Activated T-cell treated with anti-CD3 and anti-CD28 coated beads, Interleukin-2, amount 50 U/mL, for 1 hour (primary cell): Measurements from ENCODE around the gene FBXW12.
A peak's percentile ranks its signal among the peaks of the same experiment; 100 is the strongest.

Experiments used
- DNase-seq: peaks from one replicate; pipeline ENCODE4 v3.0.0-alpha.2; 2020

FBXW12 gene

GRCh38 chr3:48423883-48424695 lies 52.1 kb downstream of the FBXW12 start:
- no peak for DNase-seq

DNA sequence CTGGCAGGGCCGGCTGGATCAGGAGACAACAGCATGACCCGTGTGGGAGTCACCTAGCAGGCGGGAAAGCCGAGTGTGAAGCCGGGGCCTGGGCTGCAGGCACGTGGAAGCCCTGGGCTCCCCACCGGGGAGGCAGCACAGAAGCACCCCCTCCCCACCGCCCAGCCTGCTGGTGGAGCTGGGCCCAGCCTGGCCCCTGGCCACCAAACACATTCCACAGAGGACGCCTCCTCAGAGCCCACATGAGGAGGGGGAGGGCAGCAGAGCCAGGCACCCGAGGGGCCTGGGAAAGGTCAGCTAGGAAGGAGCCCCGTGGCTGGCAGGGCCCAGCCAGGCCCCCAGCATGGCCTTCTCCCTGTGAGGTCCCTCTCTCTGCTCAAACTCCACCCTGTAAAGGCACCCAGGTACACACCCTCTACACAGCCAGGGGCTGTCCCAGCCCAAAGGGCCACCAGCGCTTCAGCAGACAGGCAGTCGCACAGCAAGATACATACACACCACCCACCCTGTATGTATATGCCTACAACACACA lies 53.3 kb downstream of the FBXW12 start:
- no peak for DNase-seq

DNA sequence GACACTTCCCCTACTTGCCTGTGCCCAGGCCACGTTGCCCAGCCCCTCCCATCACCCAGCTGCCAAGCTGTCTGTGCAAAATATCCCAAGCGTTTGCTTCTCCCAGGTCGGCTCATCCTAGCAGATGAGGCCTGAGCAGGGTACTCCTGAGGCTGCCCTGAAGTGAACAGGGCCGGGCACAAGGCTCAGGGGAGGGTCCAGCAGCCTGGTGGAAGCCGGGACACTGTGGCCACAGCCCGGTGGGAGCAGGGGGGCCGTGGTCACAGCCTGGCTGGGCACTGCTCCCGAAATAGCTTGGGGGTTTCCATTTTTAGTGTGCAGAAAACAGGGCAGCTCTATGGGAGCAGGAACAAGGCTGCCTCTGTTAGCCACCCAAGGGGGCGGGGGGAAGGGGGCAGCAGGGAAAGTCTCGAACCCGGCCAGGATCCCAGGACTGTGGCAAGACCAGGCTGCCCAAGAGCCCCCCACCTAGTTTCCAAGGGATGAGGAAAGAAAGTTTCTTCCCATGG lies 54.4 kb downstream of the FBXW12 start:
- DNase-seq = no peak

- DNase-seq = no peak
Measured at GRCh38 chr3:48426944-48427629, 55.1 kb downstream of the FBXW12 start.

- no peak for DNase-seq
Measured at GRCh38 chr3:48427630-48427962, 55.6 kb downstream of the FBXW12 start.

DNA sequence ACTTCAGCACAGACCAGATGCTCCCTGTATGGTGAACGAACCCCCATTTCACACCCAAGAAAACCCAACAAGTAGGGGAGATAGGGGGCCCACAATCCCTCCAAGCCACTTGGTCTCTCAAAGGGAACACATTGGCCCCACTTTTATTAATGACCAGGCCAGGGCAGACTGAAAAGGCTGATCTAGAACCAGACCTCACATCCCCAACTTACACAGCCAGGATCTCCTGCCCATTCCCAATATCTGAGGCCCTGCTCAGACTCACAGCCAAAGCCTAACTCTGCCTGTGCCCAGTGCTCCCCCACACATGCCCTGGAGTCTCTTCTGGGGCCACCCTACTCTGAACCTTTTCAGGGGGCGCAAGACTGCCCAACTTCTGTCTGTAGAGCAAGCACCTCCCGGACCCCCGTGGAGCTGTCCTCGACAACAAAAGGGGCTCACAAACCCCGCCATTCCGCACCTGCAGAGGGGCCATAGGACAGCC lies 56.1 kb downstream of the FBXW12 start:
- no peak for DNase-seq

DNA sequence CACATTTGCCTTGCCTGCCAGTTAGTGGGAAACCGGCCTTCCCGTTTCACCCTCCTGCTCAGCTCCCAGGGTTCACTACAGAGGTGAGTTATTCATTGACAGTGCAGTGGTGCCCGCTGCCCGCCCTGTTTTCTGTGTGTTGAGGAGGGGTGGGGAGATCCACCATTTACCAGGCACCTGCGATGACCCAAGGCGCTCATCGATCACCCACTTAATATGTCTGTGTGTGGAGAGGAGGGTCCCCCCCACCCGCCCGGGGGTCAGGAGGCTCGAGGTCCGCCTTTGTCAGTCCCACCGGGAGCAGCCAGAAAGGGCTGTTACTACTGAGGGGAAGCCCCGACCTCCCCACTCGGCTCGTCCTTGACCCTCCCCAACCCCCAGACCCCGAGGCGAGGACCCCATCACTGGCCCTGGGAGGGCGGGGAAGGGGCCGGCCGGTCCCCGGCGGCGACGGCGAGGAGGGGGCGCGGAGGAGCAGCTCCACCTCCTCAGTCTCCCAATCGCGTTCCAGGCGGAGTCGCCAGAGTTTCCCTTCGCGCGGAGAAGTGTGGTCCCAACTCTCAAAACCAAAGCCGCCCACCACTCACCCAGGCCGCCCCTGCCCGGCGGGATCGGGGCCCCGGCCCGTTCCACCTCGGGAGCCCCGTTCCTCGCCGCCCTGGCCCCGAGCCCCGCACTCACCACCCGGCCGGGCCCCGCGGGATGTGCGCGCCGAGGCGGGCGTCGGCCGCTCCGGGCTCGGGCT lies 56.7 kb downstream of the FBXW12 start:
- no peak for DNase-seq

- DNase-seq = peak; percentile 78
Measured at GRCh38 chr3:48429317-48429959, 57.4 kb downstream of the FBXW12 start.

- no peak for DNase-seq
Measured at GRCh38 chr3:48429960-48430707, 58.1 kb downstream of the FBXW12 start, which contains the start of gene PLXNB1. TSS of gene PLXNB1 (minus strand) at chr3:48430086. CDS start at chr3:48424611, 5,475 bp downstream.

DNA sequence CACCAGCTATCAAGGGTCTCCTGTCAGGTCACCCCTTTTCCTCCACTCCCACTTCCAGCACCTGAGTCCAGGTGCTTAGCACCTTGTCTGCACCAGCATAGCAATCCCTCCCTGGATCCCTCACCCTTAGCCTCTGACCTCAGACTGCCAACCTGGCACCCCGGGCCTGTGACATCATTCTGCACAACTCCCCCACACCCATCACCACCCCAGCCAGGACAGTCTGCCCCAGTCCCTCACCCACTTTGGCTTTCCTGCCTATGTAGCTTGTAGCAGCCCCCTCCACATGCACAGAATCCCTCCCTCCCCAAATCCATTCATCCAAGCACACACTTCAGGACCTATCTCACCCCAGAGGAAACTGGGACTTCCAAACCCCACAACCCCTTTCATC lies 58.7 kb downstream of the FBXW12 start:
- DNase-seq = no peak

DNA sequence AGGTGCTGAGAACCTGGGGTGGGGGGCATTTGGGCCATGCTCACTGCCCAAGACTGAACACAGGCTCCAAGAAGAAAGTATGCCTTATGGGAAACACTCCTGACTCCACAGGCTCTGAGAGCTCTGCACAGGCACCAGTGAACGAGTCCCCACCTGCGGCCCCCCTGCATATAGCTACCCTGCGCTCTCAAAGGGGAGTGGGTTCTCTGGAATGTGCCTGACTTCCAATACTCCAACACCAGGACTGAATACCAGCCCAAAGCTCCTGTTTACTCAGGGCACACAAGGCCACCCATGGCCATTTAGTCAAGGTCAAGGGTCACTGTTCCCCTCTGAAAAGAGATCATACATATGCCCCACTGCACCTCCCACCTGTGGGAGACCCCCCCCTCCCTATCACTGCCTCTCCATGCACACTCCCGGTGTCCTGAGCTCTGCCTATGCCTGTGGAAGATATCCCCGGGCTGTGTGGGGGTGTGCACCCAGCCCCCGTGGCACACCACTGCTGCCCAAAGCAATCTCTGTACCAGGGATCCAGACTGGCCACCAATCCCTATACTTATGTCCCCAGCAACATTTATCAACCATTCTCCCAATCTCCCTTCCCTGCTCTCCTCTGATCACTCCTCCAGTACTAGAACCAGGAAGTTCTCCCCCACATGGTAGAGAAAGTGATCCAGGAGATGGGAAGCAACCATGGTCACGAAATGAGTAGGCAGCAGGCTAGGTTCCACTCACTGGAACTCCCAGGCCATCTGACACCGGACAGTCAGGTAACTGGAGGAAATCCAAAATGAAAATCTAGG lies 59.4 kb downstream of the FBXW12 start:
- DNase-seq = no peak

DNA sequence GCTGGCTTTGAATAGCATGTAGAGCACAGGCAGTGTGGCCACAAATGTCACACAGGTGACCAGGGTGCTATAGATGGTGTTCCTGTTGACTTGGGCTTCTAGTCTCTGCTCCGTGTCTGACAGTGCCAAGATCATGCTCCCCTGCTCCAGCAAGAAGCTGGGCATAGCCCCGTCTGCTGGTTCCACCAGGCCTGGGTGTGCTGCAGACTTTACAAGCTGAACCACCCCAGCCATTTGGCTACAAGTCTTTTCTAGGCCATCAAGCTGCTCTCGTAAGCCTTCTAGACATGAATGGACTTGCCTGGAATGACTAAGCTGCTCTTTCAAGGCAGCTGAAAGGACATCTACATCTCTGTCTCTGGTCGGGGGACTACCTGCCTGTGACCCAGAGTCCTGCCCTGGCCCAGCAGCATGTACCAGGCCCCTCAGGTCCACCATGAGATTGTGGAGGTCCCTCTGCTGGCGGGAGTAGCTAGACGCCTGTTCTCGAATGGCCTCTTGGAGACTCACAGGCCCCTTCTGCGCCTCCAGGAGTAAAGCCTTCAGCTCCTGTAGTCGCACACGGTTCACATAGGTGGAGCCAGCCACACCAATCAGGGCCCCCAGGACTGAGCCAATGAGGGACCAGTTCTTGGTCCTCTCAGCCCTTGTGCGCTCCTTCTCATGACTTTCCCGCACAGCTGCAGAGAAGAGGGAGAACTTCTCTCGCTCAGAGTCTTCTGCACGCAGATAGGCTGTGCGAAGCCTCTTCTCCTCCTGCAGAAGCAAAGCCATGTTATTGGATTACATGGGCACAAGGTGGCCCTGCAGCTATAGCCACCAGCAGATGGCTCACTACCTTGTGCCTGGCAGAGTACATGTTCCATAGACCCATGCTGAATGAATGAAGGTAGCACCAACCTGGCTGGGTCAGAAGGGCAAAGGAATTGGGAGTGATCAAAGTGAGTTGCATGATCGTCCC lies 60.7 kb downstream of the FBXW12 start:
- DNase-seq = no peak

- no peak for DNase-seq
Measured at GRCh38 chr3:48433472-48434118, 61.6 kb downstream of the FBXW12 start.

DNA sequence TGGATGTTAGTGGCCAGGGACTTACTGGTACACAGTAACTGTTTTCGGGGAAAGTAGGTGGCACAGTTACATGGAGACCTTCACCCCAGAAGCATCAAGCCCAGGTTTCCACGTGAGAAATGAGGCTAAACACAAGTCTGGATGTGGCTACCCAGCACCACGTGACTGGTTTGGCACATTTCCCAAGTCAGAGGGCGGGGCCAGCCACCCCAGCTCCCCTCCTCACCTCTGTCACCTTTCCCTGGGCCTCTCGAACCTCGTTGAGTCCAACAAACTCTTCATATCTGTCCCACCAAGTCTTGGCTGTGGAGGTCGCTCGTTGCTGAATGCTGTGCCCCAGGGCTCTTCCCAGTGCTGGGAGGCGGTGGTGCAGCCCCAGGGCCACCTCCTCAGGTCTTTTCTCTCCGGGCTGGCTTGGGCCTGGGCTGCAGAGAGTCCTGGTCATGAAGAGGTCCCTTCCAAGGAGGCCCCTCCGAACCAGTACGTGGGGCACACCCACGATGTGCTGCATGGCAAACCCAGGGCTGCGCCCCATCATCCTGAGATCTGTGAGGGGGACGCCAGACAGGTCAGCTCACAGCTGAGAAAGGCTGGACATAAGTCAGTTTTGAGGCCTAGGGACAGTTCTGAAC lies 62.7 kb downstream of the FBXW12 start:
- no peak for DNase-seq

- no peak for DNase-seq
Measured at GRCh38 chr3:48435223-48435595, 63.2 kb downstream of the FBXW12 start.

GRCh38 chr3:48435774-48436476 lies 63.9 kb downstream of the FBXW12 start:
- DNase-seq = peak; percentile 86

GRCh38 chr3:48436477-48436787 lies 64.4 kb downstream of the FBXW12 start:
- DNase-seq = no peak

GRCh38 chr3:48436855-48437254 lies 64.8 kb downstream of the FBXW12 start:
- DNase-seq = no peak
